Caco-2 (cell line): ENCODE data around the gene HDAC3. TPM values are rescaled to one million over a fixed set of nuclear protein-coding genes. Genes with fewer than 3 reads are reported as not detected.

Source experiments
- BruUV-seq: library from RNA; stranded (reverse); fragments of 400-500 nt; replicated peaks from 2 replicates; lab custom pipeline; 2021; lab: Mats Ljungman, UMichigan
- CTCF ChIA-PET: fragments of 300-600 bp; sonication (Branson Sonifier 250); formaldehyde crosslinking; loops from one replicate; lab custom pipeline; 2022; ENCODE audit warnings: antibody characterized with exemption; lab: Charles Lee
- POLR2A ChIA-PET: fragments of 300-600 bp; sonication (Branson Sonifier 250); formaldehyde crosslinking; loops from one replicate; lab custom pipeline; 2022; ENCODE audit warnings: antibody characterized with exemption; lab: Charles Lee
- DNase-seq, 2 experiments: peaks; one replicate each; pipeline versions ENCODE4 v3.0.0 to v3.0.0-alpha.2; 2020 to 2022
- H3K27me3 ChIP-seq: replicated peaks from 2 replicates; pipeline ENCODE4 v1.6.0; 2011; ENCODE audit warnings: low read length; ENCODE audit not compliant: control insufficient read depth, insufficient read depth
- H3K36me3 ChIP-seq: 2 replicates; pipeline ENCODE4 v1.5.1; 2011; ENCODE audit warnings: low read length; ENCODE audit not compliant: control insufficient read depth, insufficient read depth
- H3K4me1 ChIP-seq: fragments of 250-450 bp; sonication (Bioruptor Pico); 2 replicates; pipeline ENCODE4 v1.5.1; 2020; ENCODE audit warnings: mild to moderate bottlenecking
- H3K4me3 ChIP-seq: 2 replicates; pipeline ENCODE4 v1.5.1; 2011; ENCODE audit warnings: low read depth, mild to moderate bottlenecking, control low read depth, low read length
- H3K9me3 ChIP-seq: fragments of 250-450 bp; sonication (Bioruptor Pico); 2 replicates; pipeline ENCODE4 v1.5.1; 2020; ENCODE audit warnings: mild to moderate bottlenecking, moderate library complexity
- H3K27ac Mint-ChIP-seq: one replicate; pipeline ENCODE4 v1.8.0; 2022; ENCODE audit warnings: mixed read lengths; ENCODE audit not compliant: unreplicated experiment
- H3K27me3 Mint-ChIP-seq: one replicate; pipeline ENCODE4 v1.8.0; 2022; ENCODE audit warnings: mixed read lengths; ENCODE audit not compliant: insufficient read depth, unreplicated experiment
- H3K36me3 Mint-ChIP-seq: one replicate; pipeline ENCODE4 v1.8.0; 2022; ENCODE audit warnings: mild to moderate bottlenecking, mixed read lengths; ENCODE audit not compliant: insufficient read depth, unreplicated experiment
- H3K4me1 Mint-ChIP-seq: one replicate; pipeline ENCODE4 v1.8.0; 2022; ENCODE audit warnings: low read depth, mixed read lengths; ENCODE audit not compliant: unreplicated experiment
- H3K4me3 Mint-ChIP-seq: one replicate; pipeline ENCODE4 v1.8.0; 2022; ENCODE audit warnings: mild to moderate bottlenecking, moderate library complexity, mixed read lengths; ENCODE audit not compliant: unreplicated experiment
- H3K9me3 Mint-ChIP-seq: one replicate; pipeline ENCODE4 v1.8.0; 2022; ENCODE audit warnings: mixed read lengths; ENCODE audit not compliant: unreplicated experiment
- intact Hi-C: fragments of 100-400 bp; cut with micrococcal nuclease; formaldehyde crosslinking; loops from one replicate; pipeline ENCODE4 v1.10.0; 2022; ENCODE audit not compliant: unreplicated experiment
- total RNA-seq: library from RNA; stranded (reverse); gene quantifications from 2 replicates; pipeline ENCODE4 v1.2.3, GENCODE V29; 2022
- TF ChIP-seq, protein P1 (sequence below), 2 experiments: fragments of 200-600 bp in 1 of 2; IDR thresholded peaks; 1 replicate in 1 of 2; 2 replicates in 1 of 2; pipeline versions ENCODE4 v1.5.1 to v1.8.0; 2011 to 2022; ENCODE audit warnings: antibody characterized with exemption in 1 of 2, control low read depth in 1 of 2, inconsistent platforms in 1 of 2, low read depth in 1 of 2, low read length in 1 of 2, mild to moderate bottlenecking in 1 of 2, moderate library complexity in 1 of 2; ENCODE audit not compliant: insufficient read depth in 1 of 2, severe bottlenecking in 1 of 2, unreplicated experiment in 1 of 2

The HDAC3 gene
- total RNA-seq, 1 experiment from 2014 or later = 73.0 TPM

DNA sequence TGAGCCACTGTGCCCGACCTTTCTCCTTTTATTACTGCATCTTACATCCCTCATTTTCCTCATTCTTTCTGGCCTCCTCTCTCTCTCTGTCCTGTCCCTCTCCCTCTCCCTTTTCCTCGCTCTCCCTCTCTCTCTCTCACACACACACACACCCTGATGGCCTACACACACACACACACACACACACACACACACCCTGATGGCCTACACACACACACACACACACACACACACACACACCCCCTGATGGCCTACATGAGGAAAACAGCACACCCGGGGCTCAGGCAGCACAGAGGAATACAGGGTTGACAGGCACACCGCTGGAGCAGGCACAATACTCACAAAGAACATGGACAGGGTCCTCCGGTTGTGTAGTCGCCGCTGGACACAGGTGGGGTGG lies 18.4 kb upstream of the HDAC3 start:
- Mint-ChIP-seq H3K9me3 (no peaks in the 10 kb centered on the region), H3K4me1 (peaks cover 22% of the 10 kb centered on the region), H3K36me3 (peaks cover 4% of the 10 kb centered on the region), H3K27ac (no peak overlapping the region), H3K4me3 (no peak overlapping the region), H3K27me3 (peaks cover 3% of the 10 kb centered on the region)
- no peaks in the 10 kb centered on the region for H3K9me3 ChIP-seq
- POLR2A ChIA-PET = no interaction called here
- intact Hi-C loops = no loop called here
- no peaks in the 10 kb centered on the region for H3K27me3 ChIP-seq
- no TSS peak for BruUV-seq
- DNase-seq = no peak
- H3K36me3 ChIP-seq = no peaks in the 10 kb centered on the region; the same call in 1 of the 2 replicates
- no peak overlapping the region for H3K4me3 ChIP-seq
- CTCF ChIA-PET = interaction anchor here (1.2 kb wide), 1 partner anchor 10 kb away, joined by 7 read pairs; no protein-coding TSS in a partner anchor
- TF ChIP-seq, protein P1, sequence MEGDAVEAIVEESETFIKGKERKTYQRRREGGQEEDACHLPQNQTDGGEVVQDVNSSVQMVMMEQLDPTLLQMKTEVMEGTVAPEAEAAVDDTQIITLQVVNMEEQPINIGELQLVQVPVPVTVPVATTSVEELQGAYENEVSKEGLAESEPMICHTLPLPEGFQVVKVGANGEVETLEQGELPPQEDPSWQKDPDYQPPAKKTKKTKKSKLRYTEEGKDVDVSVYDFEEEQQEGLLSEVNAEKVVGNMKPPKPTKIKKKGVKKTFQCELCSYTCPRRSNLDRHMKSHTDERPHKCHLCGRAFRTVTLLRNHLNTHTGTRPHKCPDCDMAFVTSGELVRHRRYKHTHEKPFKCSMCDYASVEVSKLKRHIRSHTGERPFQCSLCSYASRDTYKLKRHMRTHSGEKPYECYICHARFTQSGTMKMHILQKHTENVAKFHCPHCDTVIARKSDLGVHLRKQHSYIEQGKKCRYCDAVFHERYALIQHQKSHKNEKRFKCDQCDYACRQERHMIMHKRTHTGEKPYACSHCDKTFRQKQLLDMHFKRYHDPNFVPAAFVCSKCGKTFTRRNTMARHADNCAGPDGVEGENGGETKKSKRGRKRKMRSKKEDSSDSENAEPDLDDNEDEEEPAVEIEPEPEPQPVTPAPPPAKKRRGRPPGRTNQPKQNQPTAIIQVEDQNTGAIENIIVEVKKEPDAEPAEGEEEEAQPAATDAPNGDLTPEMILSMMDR (IDR thresholded peaks at IDR 0.05; ENCODE audit: insufficient read depth in 1 of 2, low read depth in 1 of 2, low read length in 1 of 2, severe bottlenecking in 1 of 2, unreplicated experiment in 1 of 2) = no peak
- H3K4me1 ChIP-seq = peaks cover 5% of the 10 kb centered on the region

- no peak overlapping the region for H3K4me3 Mint-ChIP-seq
- no peaks in the 10 kb centered on the region; the same call in 1 of the 2 replicates for H3K36me3 ChIP-seq
- no peak for DNase-seq
- no TSS peak for BruUV-seq
- no peaks in the 10 kb centered on the region for H3K9me3 Mint-ChIP-seq
- no peak overlapping the region for H3K4me3 ChIP-seq
- H3K27me3 Mint-ChIP-seq = peaks cover 3% of the 10 kb centered on the region
- intact Hi-C loops = no loop called here
- H3K36me3 Mint-ChIP-seq = peaks cover 4% of the 10 kb centered on the region
- TF ChIP-seq, protein P1 (IDR thresholded peaks at IDR 0.05; ENCODE audit: insufficient read depth in 1 of 2, low read depth in 1 of 2, low read length in 1 of 2, severe bottlenecking in 1 of 2, unreplicated experiment in 1 of 2) = no peak
- peaks cover 5% of the 10 kb centered on the region for H3K4me1 ChIP-seq
- H3K27me3 ChIP-seq = no peaks in the 10 kb centered on the region
- peaks cover 22% of the 10 kb centered on the region for H3K4me1 Mint-ChIP-seq
- ChIA-PET CTCF (interaction anchor here (1.2 kb wide), 1 partner anchor 11 kb away, joined by 7 read pairs; no protein-coding TSS in a partner anchor), POLR2A (no interaction called here)
- H3K27ac Mint-ChIP-seq = no peak overlapping the region
- H3K9me3 ChIP-seq = no peaks in the 10 kb centered on the region
Measured at GRCh38 chr5:141654298-141654697, 17.6 kb upstream of the HDAC3 start.

GRCh38 chr5:141651728-141652105 lies 15.1 kb upstream of the HDAC3 start:
- peaks cover 2% of the 10 kb centered on the region; the same call in 1 of the 2 replicates for H3K36me3 ChIP-seq
- peaks cover 5% of the 10 kb centered on the region for H3K4me1 ChIP-seq
- Mint-ChIP-seq H3K9me3 (no peaks in the 10 kb centered on the region), H3K27me3 (no peaks in the 10 kb centered on the region), H3K4me1 (peaks cover 22% of the 10 kb centered on the region), H3K27ac (peak overlapping the region; percentile 21), H3K4me3 (peak overlapping the region; percentile 92), H3K36me3 (peaks cover 4% of the 10 kb centered on the region)
- intact Hi-C loops = loop anchor here (1.0 kb wide), 2 partner anchors 15 to 33 kb away; partner anchors contain the start of genes DIAPH1, HDAC3 and RELL2
- ChIA-PET CTCF (interaction anchor here (0.6 to 1.4 kb wide), 4 partner anchors 14 to 238 kb away, joined by 3 to 7 read pairs (median 4); no protein-coding TSS in a partner anchor), POLR2A (interaction anchor here (1.4 kb wide), 1 partner anchor 15 kb away, joined by 19 read pairs; the partner anchor contains the start of genes HDAC3 and RELL2)
- no TSS peak for BruUV-seq
- no peaks in the 10 kb centered on the region for H3K27me3 ChIP-seq
- H3K9me3 ChIP-seq = no peaks in the 10 kb centered on the region
- TF ChIP-seq, protein P1 (IDR thresholded peaks at IDR 0.05; ENCODE audit: insufficient read depth in 1 of 2, low read depth in 1 of 2, low read length in 1 of 2, severe bottlenecking in 1 of 2, unreplicated experiment in 1 of 2) = no peak
- H3K4me3 ChIP-seq = peak overlapping the region; percentile 75
- DNase-seq = peak in 1 of 2 experiments; percentile 26
